HEK293 (cell line): ENCODE measurements around the gene EIPR1.

Experiments
- CTCF ChIA-PET: fragments of 350-600 bp; formaldehyde crosslinking; extraction: SDS; loops from one replicate; lab custom pipeline; 2021; ENCODE audit warnings: antibody characterized with exemption; lab: Yijun Ruan, JAX
- POLR2A ChIA-PET: fragments of 300-600 bp; formaldehyde crosslinking; extraction: SDS; loops from one replicate; lab custom pipeline; 2020; ENCODE audit warnings: antibody characterized with exemption, inconsistent platforms; lab: Yijun Ruan, JAX
- H3K27ac ChIP-seq: fragments of 200-500 bp; sonication (Bioruptor generic); 2 replicates; pipeline ENCODE4 v1.5.1; 2014; ENCODE audit warnings: low read depth, low read length, control low read depth, inconsistent platforms; ENCODE audit errors: extremely low read depth
- H3K36me3 ChIP-seq, 2 experiments: fragments of 200-500 bp in 1 of 2; sonication (Bioruptor generic) in 1 of 2; 1 replicate in 1 of 2; 2 replicates in 1 of 2; pipeline ENCODE4 v1.5.1; 2014 to 2017; ENCODE audit warnings: inconsistent platforms in 2 of 2, low read length in 2 of 2; ENCODE audit not compliant: control insufficient read depth in 2 of 2, insufficient read depth in 1 of 2
- H3K4me1 ChIP-seq: fragments of 200-500 bp; sonication (Bioruptor generic); 2 replicates; pipeline ENCODE4 v1.5.1; 2014; ENCODE audit warnings: mild to moderate bottlenecking, low read length, inconsistent platforms; ENCODE audit not compliant: control insufficient read depth, insufficient read depth
- H3K4me3 ChIP-seq: 2 replicates; pipeline ENCODE4 v1.5.1; 2011; ENCODE audit warnings: low read depth, mild to moderate bottlenecking, control low read depth, low read length, moderate library complexity
- H3K9me3 ChIP-seq: fragments of 200-500 bp; sonication (Bioruptor generic); 2 replicates; pipeline ENCODE4 v1.5.1; 2014; ENCODE audit warnings: low read depth, low read length, inconsistent platforms; ENCODE audit not compliant: control insufficient read depth, insufficient read depth
- CTCF ChIP-seq: fragments of 450-650 bp; formaldehyde crosslinking; IDR thresholded peaks from 2 replicates; pipeline ENCODE4 v1.5.1; 2016; ENCODE audit warnings: missing biosample characterization, missing genetic modification characterization
- MYNN ChIP-seq: fragments of 450-650 bp; formaldehyde crosslinking; IDR thresholded peaks from 2 replicates; pipeline ENCODE4 v1.5.1; 2016; ENCODE audit warnings: missing biosample characterization, missing genetic modification characterization, borderline replicate concordance
- PBX3 ChIP-seq: sonication (generic); formaldehyde crosslinking; IDR thresholded peaks from 2 replicates; pipeline ENCODE4 v1.8.1; 2022; ENCODE audit warnings: mild to moderate bottlenecking, moderate library complexity, missing genetic modification reagents
- SP3 ChIP-seq: fragments of 450-650 bp; formaldehyde crosslinking; IDR thresholded peaks from 2 replicates; pipeline ENCODE4 v1.5.1; 2016; ENCODE audit warnings: missing biosample characterization, missing genetic modification characterization
- ZBTB17 ChIP-seq: fragments of 450-650 bp; formaldehyde crosslinking; IDR thresholded peaks from 2 replicates; pipeline ENCODE4 v1.5.1; 2016; ENCODE audit warnings: missing biosample characterization, missing genetic modification characterization
- ZEB2 ChIP-seq: fragments of 450-650 bp; formaldehyde crosslinking; IDR thresholded peaks from 2 replicates; pipeline ENCODE4 v1.5.1; 2016; ENCODE audit warnings: missing biosample characterization, missing genetic modification characterization
- ZFP69B ChIP-seq: fragments of 450-650 bp; formaldehyde crosslinking; IDR thresholded peaks from 2 replicates; pipeline ENCODE4 v1.5.1; 2016; ENCODE audit warnings: missing biosample characterization, missing genetic modification characterization
- ZNF132 ChIP-seq: fragments of 450-650 bp; formaldehyde crosslinking; IDR thresholded peaks from 2 replicates; pipeline ENCODE4 v1.5.1; 2017; ENCODE audit warnings: missing biosample characterization, missing genetic modification characterization, borderline replicate concordance
- ZNF133 ChIP-seq: fragments of 450-650 bp; formaldehyde crosslinking; IDR thresholded peaks from 2 replicates; pipeline ENCODE4 v1.5.1; 2016; ENCODE audit warnings: missing biosample characterization, missing genetic modification characterization
- ZNF2 ChIP-seq: fragments of 450-650 bp; formaldehyde crosslinking; IDR thresholded peaks from 2 replicates; pipeline ENCODE4 v1.5.1; 2016; ENCODE audit warnings: missing biosample characterization, missing genetic modification characterization
- ZNF26 ChIP-seq: fragments of 450-650 bp; formaldehyde crosslinking; IDR thresholded peaks from 2 replicates; pipeline ENCODE4 v1.5.1; 2016; ENCODE audit warnings: missing biosample characterization, missing genetic modification characterization
- ZNF488 ChIP-seq: fragments of 450-650 bp; formaldehyde crosslinking; IDR thresholded peaks from 2 replicates; pipeline ENCODE4 v1.5.1; 2016; ENCODE audit warnings: missing biosample characterization, missing genetic modification characterization
- ZSCAN4 ChIP-seq: fragments of 450-650 bp; formaldehyde crosslinking; IDR thresholded peaks from 2 replicates; pipeline ENCODE4 v1.5.1; 2017; ENCODE audit warnings: missing biosample characterization, missing genetic modification characterization
- TF ChIP-seq, protein P1 (sequence below): fragments of 450-650 bp; formaldehyde crosslinking; IDR thresholded peaks from 2 replicates; pipeline ENCODE4 v1.5.1; 2017; ENCODE audit warnings: missing biosample characterization, missing genetic modification characterization

The EIPR1 gene

DNA sequence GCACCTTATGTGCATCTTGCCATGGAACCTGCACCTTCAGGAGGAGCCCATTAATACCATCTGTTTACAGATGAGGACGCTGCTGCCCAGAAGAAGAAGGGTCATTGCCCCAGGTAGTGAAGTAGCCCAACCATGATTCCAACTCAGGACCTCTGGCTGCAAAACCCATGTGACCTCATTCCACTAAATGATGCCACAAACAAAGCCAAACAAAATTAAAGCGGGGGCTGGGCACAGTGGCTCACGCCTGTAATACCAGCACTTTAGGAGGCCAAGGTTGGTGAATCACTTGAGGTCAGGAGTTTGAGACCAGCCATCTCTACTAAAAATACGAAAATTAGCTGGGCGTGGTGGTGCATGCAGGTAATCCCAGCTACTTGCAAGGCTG lies 202.1 kb downstream of the EIPR1 start:
- H3K9me3 ChIP-seq: no peaks in the 10 kb centered on the region
- CTCF ChIA-PET: no interaction called here

More for the DNA sequence above, 202.1 kb downstream of the EIPR1 start:
- peaks cover 0 to 8% of the 10 kb centered on the region in 2 experiments; a peak in 1 of 3 replicates for H3K36me3 ChIP-seq
- TF ChIP-seq ZFP69B (no peak), ZEB2 (no peak), ZBTB17 (tag by site-specific recombination) (no peak), MYNN (tag by site-specific recombination) (no peak), ZSCAN4 (tag by site-specific recombination) (no peak), PBX3 (CRISPR knock-in tag) (no peak), ZNF133 (tag by site-specific recombination) (no peak), ZNF132 (tag by site-specific recombination) (no peak), ZNF488 (tag by site-specific recombination) (no peak), SP3 (tag by site-specific recombination) (no peak), ZNF26 (no peak), CTCF (tag by site-specific recombination) (no peak), ZNF2 (tag by site-specific recombination) (no peak)
- TF ChIP-seq, protein P1, sequence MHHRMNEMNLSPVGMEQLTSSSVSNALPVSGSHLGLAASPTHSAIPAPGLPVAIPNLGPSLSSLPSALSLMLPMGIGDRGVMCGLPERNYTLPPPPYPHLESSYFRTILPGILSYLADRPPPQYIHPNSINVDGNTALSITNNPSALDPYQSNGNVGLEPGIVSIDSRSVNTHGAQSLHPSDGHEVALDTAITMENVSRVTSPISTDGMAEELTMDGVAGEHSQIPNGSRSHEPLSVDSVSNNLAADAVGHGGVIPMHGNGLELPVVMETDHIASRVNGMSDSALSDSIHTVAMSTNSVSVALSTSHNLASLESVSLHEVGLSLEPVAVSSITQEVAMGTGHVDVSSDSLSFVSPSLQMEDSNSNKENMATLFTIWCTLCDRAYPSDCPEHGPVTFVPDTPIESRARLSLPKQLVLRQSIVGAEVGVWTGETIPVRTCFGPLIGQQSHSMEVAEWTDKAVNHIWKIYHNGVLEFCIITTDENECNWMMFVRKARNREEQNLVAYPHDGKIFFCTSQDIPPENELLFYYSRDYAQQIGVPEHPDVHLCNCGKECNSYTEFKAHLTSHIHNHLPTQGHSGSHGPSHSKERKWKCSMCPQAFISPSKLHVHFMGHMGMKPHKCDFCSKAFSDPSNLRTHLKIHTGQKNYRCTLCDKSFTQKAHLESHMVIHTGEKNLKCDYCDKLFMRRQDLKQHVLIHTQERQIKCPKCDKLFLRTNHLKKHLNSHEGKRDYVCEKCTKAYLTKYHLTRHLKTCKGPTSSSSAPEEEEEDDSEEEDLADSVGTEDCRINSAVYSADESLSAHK (tag by site-specific recombination): no peak
- POLR2A ChIA-PET: no interaction called here
- no peak overlapping the region for H3K4me3 ChIP-seq
- no peaks in the 10 kb centered on the region for H3K4me1 ChIP-seq
- H3K27ac ChIP-seq: no peak overlapping the region
